GM18861 (cell line): ENCODE results near the gene KLHDC8B.

ENCODE experiments used
- ATAC-seq: cut with Tn5 transposase; IDR thresholded peaks from one replicate; pipeline ENCODE4 v1.9.1; 2021; ENCODE audit not compliant: unreplicated experiment

Gene KLHDC8B

GRCh38 chr3:49171119-49171774, at the start of gene KLHDC8B:
TSS of gene KLHDC8B (plus strand) at chr3:49171598. CDS start at chr3:49172770, 1,172 bp downstream.
- no peak for ATAC-seq

GRCh38 chr3:49122022-49122421, 49.4 kb upstream of the KLHDC8B start:
- no peak for ATAC-seq

GRCh38 chr3:49122451-49122850, 48.9 kb upstream of the KLHDC8B start:
- ATAC-seq, result no peak

- ATAC-seq, result no peak
Observed at GRCh38 chr3:49122886-49123545, 48.4 kb upstream of the KLHDC8B start.

GRCh38 chr3:49123687-49124086, 47.7 kb upstream of the KLHDC8B start:
- no peak for ATAC-seq

- no peak for ATAC-seq
Observed at GRCh38 chr3:49124203-49124602, 47.2 kb upstream of the KLHDC8B start.

GRCh38 chr3:49124991-49125670, 46.3 kb upstream of the KLHDC8B start:
- no peak for ATAC-seq

GRCh38 chr3:49131040-49131439, 40.4 kb upstream of the KLHDC8B start:
- ATAC-seq, result no peak

- ATAC-seq, result no peak
Observed at GRCh38 chr3:49131576-49131975, 39.8 kb upstream of the KLHDC8B start.

GRCh38 chr3:49132073-49132436, 39.3 kb upstream of the KLHDC8B start:
- no peak for ATAC-seq

GRCh38 chr3:49132437-49133225, 38.8 kb upstream of the KLHDC8B start, which contains the start of gene LAMB2:
TSS of gene LAMB2 (minus strand) at chr3:49133050. CDS start at chr3:49132867, 183 bp downstream.
- ATAC-seq, result no peak

GRCh38 chr3:49133226-49133951, 38.0 kb upstream of the KLHDC8B start:
- no peak for ATAC-seq

GRCh38 chr3:49134471-49135265, 36.7 kb upstream of the KLHDC8B start:
- no peak for ATAC-seq

- ATAC-seq, result no peak
Observed at GRCh38 chr3:49135499-49135898, 35.9 kb upstream of the KLHDC8B start.

- ATAC-seq, result no peak
Observed at GRCh38 chr3:49140080-49140479, 31.3 kb upstream of the KLHDC8B start.

GRCh38 chr3:49148159-49148558, 23.2 kb upstream of the KLHDC8B start:
- no peak for ATAC-seq

GRCh38 chr3:49151610-49152009, 19.8 kb upstream of the KLHDC8B start:
- ATAC-seq, result no peak

- no peak for ATAC-seq
Observed at GRCh38 chr3:49153349-49153912, 18.0 kb upstream of the KLHDC8B start.

- no peak for ATAC-seq
Observed at GRCh38 chr3:49157289-49157688, 14.1 kb upstream of the KLHDC8B start.
